Pancreas (tissue), 10 donors: ENCODE data around the gene KPNA6. TPM values are rescaled to one million over a fixed set of nuclear protein-coding genes. Genes with fewer than 3 reads are reported as not detected.

ENCODE experiments used
- ATAC-seq, 4 donors: fragments of 200-7000 bp; cut with Tn5 transposase; one replicate each; pipeline versions ENCODE4 v1.8.0 to v1.9.1; 2020; ENCODE audit warnings: mild to moderate bottlenecking in 4 of 4, moderate library complexity in 4 of 4
- DNase-seq, 6 donors: peaks; one replicate each; pipeline ENCODE4 v3.0.0-alpha.2; 2020
- FAIRE-seq: peaks from 2 replicates; lab custom pipeline; 2012; peaks lifted over from hg19 to GRCh38; lab: Jason Lieb, UNC
- H3K27ac ChIP-seq, 4 donors: fragments of 200-600 bp; sonication (generic); 1 replicate in 3 of 4; 2 replicates in 1 of 4; pipeline versions ENCODE4 v1.5.0 to v1.8.0; 2020
- H3K27me3 ChIP-seq, 4 donors: fragments of 200-600 bp; one replicate each; pipeline ENCODE4 v1.8.0; 2021
- H3K36me3 ChIP-seq, 3 donors: fragments of 200-600 bp; sonication (generic) in 1 of 3; one replicate each; pipeline versions ENCODE4 v1.5.0 to v1.8.0; 2020 to 2021
- H3K4me1 ChIP-seq, 3 donors: fragments of 200-600 bp; one replicate each; pipeline ENCODE4 v1.8.0; 2021
- H3K4me3 ChIP-seq, 4 donors: fragments of 200-600 bp; sonication (generic) in 2 of 4; one replicate each; pipeline versions ENCODE4 v1.5.0 to v1.8.0; 2020 to 2021
- H3K9me3 ChIP-seq, 4 donors: fragments of 200-600 bp; one replicate each; pipeline ENCODE4 v1.8.0; 2021
- CTCF ChIP-seq, 4 donors: fragments of 200-600 bp; sonication (generic) in 3 of 4; IDR thresholded peaks; one replicate each; pipeline versions ENCODE4 v1.5.0 to v1.8.0; 2021; ENCODE audit warnings: antibody characterized with exemption in 4 of 4
- WGBS, 2 donors: extraction: QIAGEN DNeasy Blood & Tissue Kit; methylation state at CpG; one replicate each; pipeline ENCODE4 v1.1.7; 2013; 5-methylcytosine and 5-hydroxymethylcytosine counted together
- intact Hi-C, 3 donors: fragments of 100-400 bp; cut with DNase I; formaldehyde crosslinking; loops; one replicate each; pipeline versions ENCODE4 v1.11.1 to v1.14.2; 2022
- polyA plus RNA-seq, 2 donors: library from polyadenylated mRNA; stranded (reverse); fragments of 200-250 nt; gene quantifications; one replicate each; pipeline ENCODE4 v1.2.3, GENCODE V29; 2013
- total RNA-seq, 6 donors: library from RNA; stranded (reverse); fragmentation: NEBNext Ultra II Directional in 4 of 6; extraction: Animal tissue kit (Norgen Biotek cat#: 25700) in 4 of 6; gene quantifications; one replicate each; pipeline versions ENCODE4 v1.2.1 to v1.2.4, GENCODE V29; 2021 to 2023
- donor health status: healthy with polysubstance abuse.
- donor health status: DM: no; HTN: no; CAD: no; lungs with moderate emphysema.
- donor health status: DM: no; HTN: no; CAD: no.
- donor health status: control.
- donor health status: control.
- donor health status: Bipolar disorder and iron deficiency.
- donor health status: DM: yes; HTN: yes; CAD: no.
- donor health status: DM: no; HTN: no; CAD: no.
- donor health status: DM: no; HTN: no; CAD: no.
- donor health status: DM: yes; HTN: yes; CAD: no.

Gene KPNA6
- total and polyA plus RNA-seq, 8 donors = 4.9 to 36.2 (median 24.0) TPM

- H3K27ac ChIP-seq = peak within 1 kb of the TSS; percentile 33 to 50 (median 42)
Observed at GRCh38 chr1:32205401-32206370, 97.8 kb downstream of the KPNA6 start, which contains the start of gene IQCC. TSS of gene IQCC (plus strand) at chr1:32205671. CDS start at chr1:32205682, 11 bp downstream.

GRCh38 chr1:32208469-32208868 lies 100.6 kb downstream of the KPNA6 start:
- DNase-seq (no peak), ATAC-seq (no peak), FAIRE-seq (no peak)
- H3K9me3 ChIP-seq = no peaks in the 10 kb centered on the region
- 82% methylated on average over 6 of the region's 6 CpGs for WGBS, 2 donors
- H3K4me1 ChIP-seq = peaks cover 0 to 7% (median 3%) of the 10 kb centered on the region in 3 donors
- TF ChIP-seq CTCF (IDR thresholded peaks at IDR 0.05) = no peak
- H3K27ac ChIP-seq = no peak overlapping the region
- no peaks in the 10 kb centered on the region for H3K27me3 ChIP-seq
- H3K36me3 ChIP-seq = no peaks in the 10 kb centered on the region
- H3K4me3 ChIP-seq = no peak overlapping the region
- intact Hi-C loops = no loop called here

More at GRCh38 chr1:32205401-32206370, 97.8 kb downstream of the KPNA6 start, which contains the start of gene IQCC:
- no peaks in the 10 kb centered on the region for H3K27me3 ChIP-seq
- no peaks in the 10 kb centered on the region for H3K36me3 ChIP-seq
- FAIRE-seq (no peak), DNase-seq (peak; percentile 89 to 97 (median 92)), ATAC-seq (peak; percentile 83 to 89 (median 86))
- TF ChIP-seq CTCF (IDR thresholded peaks at IDR 0.05) = no peak
- 0 to 1% methylated on average over 69 to 77 of the region's 77 CpGs for WGBS, 2 donors
- peaks cover 0 to 13% (median 3%) of the 10 kb centered on the region in 3 donors for H3K4me1 ChIP-seq
- H3K4me3 ChIP-seq = peak within 1 kb of the TSS; percentile 32 to 77 (median 62)
- intact Hi-C loops = no loop called here
- no peaks in the 10 kb centered on the region for H3K9me3 ChIP-seq

GRCh38 chr1:32208891-32209328 lies 101.1 kb downstream of the KPNA6 start, which contains the start of gene DCDC2B:
TSS of gene DCDC2B (plus strand) at chr1:32209089. CDS start at chr1:32209094, 5 bp downstream.
- ATAC-seq = peak; percentile 37 to 56 (median 56)
- H3K4me1 ChIP-seq = peaks cover 0 to 7% (median 3%) of the 10 kb centered on the region in 3 donors
- H3K9me3 ChIP-seq = no peaks in the 10 kb centered on the region
- DNase-seq = peak; percentile 76 to 89 (median 84)
- H3K4me3 ChIP-seq = no peak within 1 kb of the TSS
- TF ChIP-seq CTCF (IDR thresholded peaks at IDR 0.05) = no peak
- FAIRE-seq = no peak
- H3K27me3 ChIP-seq = no peaks in the 10 kb centered on the region
- WGBS, 2 donors = 60% methylated on average over 5 of the region's 5 CpGs
- no peaks in the 10 kb centered on the region for H3K36me3 ChIP-seq
- H3K27ac ChIP-seq = no peak within 1 kb of the TSS
- intact Hi-C loops = no loop called here

- no peak overlapping the region for H3K4me3 ChIP-seq
- no peak overlapping the region for H3K27ac ChIP-seq
- ATAC-seq (peak; percentile 66 to 96 (median 90)), DNase-seq (peak in 4 of 6 donors; percentile 45 to 68 (median 57)), FAIRE-seq (no peak)
- H3K36me3 ChIP-seq = peaks cover 0 to 10% (median 0%) of the 10 kb centered on the region in 3 donors
- H3K4me1 ChIP-seq = peaks cover under 1 to 2% (median under 1%) of the 10 kb centered on the region in 3 donors
- WGBS, 2 donors = 73 to 80% methylated on average over 10 of the region's 10 CpGs
- intact Hi-C loops = no loop called here
- no peaks in the 10 kb centered on the region for H3K27me3 ChIP-seq
- TF ChIP-seq CTCF (IDR thresholded peaks at IDR 0.05) = peak; percentile 46 to 68 (median 62)
- H3K9me3 ChIP-seq = no peaks in the 10 kb centered on the region
Observed at GRCh38 chr1:32215629-32216480, 108.0 kb downstream of the KPNA6 start.
